Fibroblast of mammary gland (primary cell): ENCODE results near the gene INPP5K.

Experiments used
- DNase-seq: peaks from one replicate; pipeline ENCODE4 v3.0.0-alpha.2; 2010; ENCODE audit warnings: low read depth
- H3K4me3 ChIP-seq: 2 replicates; pipeline ENCODE4 v1.5.1; 2011; ENCODE audit warnings: low read depth, mild to moderate bottlenecking, low read length, moderate library complexity; ENCODE audit not compliant: control insufficient read depth
- CTCF ChIP-seq: conservative IDR thresholded peaks from 2 replicates; pipeline ENCODE4 v1.5.1; 2011; ENCODE audit warnings: low read depth, low read length, inconsistent platforms; ENCODE audit not compliant: control insufficient read depth, insufficient read depth

Gene INPP5K

GRCh38 chr17:1491443-1492248 lies 24.8 kb downstream of the INPP5K start:
- H3K4me3 ChIP-seq, result peak overlapping the region; percentile 73
- no peak for TF ChIP-seq CTCF
- no peak for DNase-seq

- H3K4me3 ChIP-seq, result peak overlapping the region; percentile 73
- no peak for TF ChIP-seq CTCF
- peak; percentile 48 for DNase-seq
Measured at GRCh38 chr17:1490643-1491442, 25.6 kb downstream of the INPP5K start.

GRCh38 chr17:1488826-1489270 lies 27.6 kb downstream of the INPP5K start:
- no peak overlapping the region for H3K4me3 ChIP-seq
- no peak for TF ChIP-seq CTCF
- DNase-seq, result no peak

- H3K4me3 ChIP-seq, result peak overlapping the region; percentile 42
- DNase-seq, result peak; percentile 72
- TF ChIP-seq CTCF, result no peak
Measured at GRCh38 chr17:1487939-1488825, 28.2 kb downstream of the INPP5K start.

DNA sequence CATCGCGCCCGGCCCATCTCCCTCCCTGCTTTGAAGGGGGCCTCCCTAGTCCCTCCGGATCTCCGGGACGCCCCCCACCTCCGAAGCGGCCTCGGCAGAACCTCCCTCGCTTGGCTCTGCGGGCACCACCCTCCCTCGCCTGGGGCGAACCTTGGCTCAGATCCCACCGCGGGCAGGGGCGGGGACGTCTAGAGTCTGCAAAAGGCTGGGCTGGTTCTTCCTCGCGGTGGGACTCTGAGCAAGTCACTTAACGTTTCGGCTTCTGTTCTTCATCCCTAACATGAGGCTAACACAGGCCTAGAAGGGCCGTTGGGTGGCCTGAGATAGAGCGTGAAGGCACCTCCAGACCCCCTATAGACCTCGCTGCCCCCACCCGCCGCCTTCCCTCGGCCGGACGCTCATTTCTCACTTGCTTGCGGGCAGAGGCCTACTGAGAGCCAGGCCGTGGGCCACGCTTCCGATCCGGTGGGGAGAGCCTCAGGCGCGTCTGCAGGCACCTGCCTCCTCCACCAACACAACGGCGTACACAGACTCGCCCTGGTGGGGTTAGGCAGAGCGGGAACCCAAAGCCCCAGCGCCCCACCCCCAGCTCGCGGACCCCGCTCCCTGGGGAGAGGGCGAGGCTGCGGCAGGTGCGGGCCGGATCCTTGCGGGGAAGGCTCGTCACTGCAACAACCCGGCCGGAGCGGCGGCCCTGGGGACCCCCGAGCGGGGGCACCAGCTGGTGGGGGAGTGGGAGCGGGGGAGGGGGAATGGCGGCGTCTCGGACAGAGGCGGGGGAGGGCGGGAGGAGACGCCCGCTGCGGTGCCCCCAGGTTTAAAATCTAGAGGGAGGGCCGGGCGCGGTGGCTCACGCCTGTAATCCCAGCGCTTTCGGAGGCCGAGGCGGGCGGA lies 29.4 kb downstream of the INPP5K start:
- no peak for TF ChIP-seq CTCF
- DNase-seq, result peak; percentile 53
- H3K4me3 ChIP-seq, result peak overlapping the region; percentile 42
